Measurements from ENCODE around the gene NOS1.

Gene NOS1

GRCh38 chr12:117159674-117160073 is 201.8 kb downstream of the NOS1 start:
- no peak overlapping the region for H3K27ac ChIP-seq
- peaks cover 75% of the 10 kb centered on the region for H3K36me3 ChIP-seq
- H3K27me3 ChIP-seq = no peaks in the 10 kb centered on the region
- no peak for TF ChIP-seq CTCF (IDR thresholded peaks at IDR 0.05)
- no peaks in the 10 kb centered on the region for H3K4me1 ChIP-seq (ENCODE audit: control insufficient read depth in 1 of 2, insufficient read depth in 1 of 2, low read depth in 1 of 2, low read length in 1 of 2)
- no peak overlapping the region for H3K4me3 ChIP-seq (ENCODE audit: low read depth in 1 of 2, low read length in 1 of 2)
- no peaks in the 10 kb centered on the region for H3K9me3 ChIP-seq

- Histone ChIP-seq H3K27ac (no peak overlapping the region), H3K4me3 (ENCODE audit: low read depth in 1 of 2, low read length in 1 of 2) (no peak overlapping the region), H3K27me3 (no peaks in the 10 kb centered on the region), H3K4me1 (ENCODE audit: control insufficient read depth in 1 of 2, insufficient read depth in 1 of 2, low read depth in 1 of 2, low read length in 1 of 2) (no peaks in the 10 kb centered on the region), H3K9me3 (no peaks in the 10 kb centered on the region), H3K36me3 (peaks cover 75% of the 10 kb centered on the region)
- TF ChIP-seq CTCF (IDR thresholded peaks at IDR 0.05) = no peak
These were observed 202.4 kb downstream of the NOS1 start for GRCh38 chr12:117158911-117159553.
